HepG2 (cell line): ENCODE measurements around the gene MRPL38. TPM values are rescaled to one million over a fixed set of nuclear protein-coding genes. Genes with fewer than 3 reads are reported as not detected.

Source experiments
- ARHGAP35 ChIP-seq: sonication (generic); formaldehyde crosslinking; IDR thresholded peaks from 2 replicates; pipeline ENCODE4 v1.9.0; 2022; ENCODE audit warnings: mild to moderate bottlenecking, inconsistent platforms, moderate library complexity, missing genetic modification reagents, borderline replicate concordance
- E2F1 ChIP-seq: sonication (generic); formaldehyde crosslinking; IDR thresholded peaks from 2 replicates; pipeline ENCODE4 v1.5.0; 2020; ENCODE audit warnings: missing genetic modification reagents
- FOXK1 ChIP-seq: sonication (generic); formaldehyde crosslinking; IDR thresholded peaks from 2 replicates; pipeline ENCODE4 v1.4.0; 2020; ENCODE audit warnings: low read depth, missing genetic modification reagents, borderline replicate concordance
- GATA4 ChIP-seq: sonication (generic); IDR thresholded peaks from 2 replicates; pipeline ENCODE4 v1.6.1; 2016; ENCODE audit warnings: antibody characterized with exemption, low read depth, borderline replicate concordance
- HIC2 ChIP-seq: sonication (generic); formaldehyde crosslinking; IDR thresholded peaks from 2 replicates; pipeline ENCODE4 v1.9.0; 2022; ENCODE audit warnings: low read depth, missing genetic modification reagents
- IRX3 ChIP-seq: sonication (generic); formaldehyde crosslinking; IDR thresholded peaks from 2 replicates; pipeline ENCODE4 v1.8.1; 2023; ENCODE audit warnings: mild to moderate bottlenecking, low read depth, missing genetic modification reagents, borderline replicate concordance
- KDM2A ChIP-seq: sonication (generic); formaldehyde crosslinking; IDR thresholded peaks from 2 replicates; pipeline ENCODE4 v1.4.0; 2020; ENCODE audit warnings: low read depth, missing genetic modification reagents, borderline replicate concordance
- MATR3 ChIP-seq: sonication (generic); formaldehyde crosslinking; IDR thresholded peaks from 2 replicates; pipeline ENCODE4 v1.4.0; 2020; ENCODE audit warnings: missing genetic modification reagents
- MEIS1 ChIP-seq: sonication (generic); formaldehyde crosslinking; IDR thresholded peaks from 2 replicates; pipeline ENCODE4 v1.9.0; 2021; ENCODE audit warnings: mild to moderate bottlenecking, missing genetic modification reagents, moderate library complexity, borderline replicate concordance
- MIXL1 ChIP-seq: IDR thresholded peaks from 2 replicates; pipeline ENCODE4 v1.6.1; 2016
- MTA1 ChIP-seq: sonication (generic); formaldehyde crosslinking; IDR thresholded peaks from 2 replicates; pipeline ENCODE4 v1.4.0; 2020; ENCODE audit warnings: missing genetic modification reagents, mild to moderate bottlenecking, borderline replicate concordance
- MYPOP ChIP-seq: sonication (generic); formaldehyde crosslinking; IDR thresholded peaks from 2 replicates; pipeline ENCODE4 v1.8.1; 2023; ENCODE audit warnings: mild to moderate bottlenecking, moderate library complexity, missing genetic modification reagents
- NBN ChIP-seq: fragments of 450-650 bp; conservative IDR thresholded peaks from 2 replicates; pipeline ENCODE4 v1.6.1; 2017
- PAWR ChIP-seq: sonication (generic); formaldehyde crosslinking; IDR thresholded peaks from 2 replicates; pipeline ENCODE4 v1.4.0; 2020; ENCODE audit warnings: missing genetic modification reagents, mild to moderate bottlenecking, borderline replicate concordance
- PHB2 ChIP-seq: fragments of 450-650 bp; IDR thresholded peaks from 2 replicates; pipeline ENCODE4 v1.6.1; 2018; ENCODE audit not compliant: partially characterized antibody
- SRSF1 ChIP-seq: fragments of 200-400 bp; formaldehyde crosslinking; optimal IDR thresholded peaks from 2 replicates; pipeline ENCODE3; 2017; ENCODE audit warnings: mild to moderate bottlenecking, low read depth, low read length, moderate library complexity
- SRY ChIP-seq: sonication (generic); formaldehyde crosslinking; IDR thresholded peaks from 2 replicates; pipeline ENCODE4 v1.8.0; 2022; ENCODE audit warnings: mild to moderate bottlenecking, missing genetic modification reagents
- ZKSCAN1 ChIP-seq: fragments of 150-350 bp; IDR thresholded peaks from 2 replicates; pipeline ENCODE4 v1.6.1; 2014; ENCODE audit warnings: low read length
- ZMYM2 ChIP-seq: sonication (generic); formaldehyde crosslinking; IDR thresholded peaks from 2 replicates; pipeline ENCODE4 v1.8.0; 2022; ENCODE audit warnings: mild to moderate bottlenecking, missing genetic modification reagents
- ZNF121 ChIP-seq: sonication (generic); formaldehyde crosslinking; IDR thresholded peaks from 2 replicates; pipeline ENCODE4 v1.5.0; 2020; ENCODE audit warnings: mild to moderate bottlenecking, missing genetic modification reagents
- ZNF160 ChIP-seq: sonication (generic); formaldehyde crosslinking; IDR thresholded peaks from 2 replicates; pipeline ENCODE4 v1.8.0; 2022; ENCODE audit warnings: mild to moderate bottlenecking, inconsistent platforms, missing genetic modification reagents
- ZNF230 ChIP-seq: sonication (generic); formaldehyde crosslinking; IDR thresholded peaks from 2 replicates; pipeline ENCODE4 v1.4.0; 2020; ENCODE audit warnings: mild to moderate bottlenecking, missing genetic modification reagents
- ZNF282 ChIP-seq: fragments of 450-650 bp; IDR thresholded peaks from 2 replicates; pipeline ENCODE4 v1.6.1; 2018; ENCODE audit not compliant: partially characterized antibody
- ZNF30 ChIP-seq: sonication (generic); formaldehyde crosslinking; IDR thresholded peaks from 2 replicates; pipeline ENCODE4 v1.5.0; 2020; ENCODE audit warnings: mild to moderate bottlenecking, missing genetic modification reagents
- ZNF382 ChIP-seq: sonication (generic); formaldehyde crosslinking; IDR thresholded peaks from 2 replicates; pipeline ENCODE4 v1.5.0; 2020; ENCODE audit warnings: missing genetic modification reagents, mild to moderate bottlenecking, borderline replicate concordance
- ZNF670 ChIP-seq: sonication (generic); formaldehyde crosslinking; IDR thresholded peaks from 2 replicates; pipeline ENCODE4 v1.8.0; 2022; ENCODE audit warnings: mild to moderate bottlenecking, missing genetic modification reagents, borderline replicate concordance
- ZNF674 ChIP-seq: sonication (generic); formaldehyde crosslinking; IDR thresholded peaks from 2 replicates; pipeline ENCODE4 v1.5.0; 2020; ENCODE audit warnings: low read depth, mild to moderate bottlenecking, missing genetic modification reagents
- ZNF841 ChIP-seq: sonication (generic); formaldehyde crosslinking; IDR thresholded peaks from 2 replicates; pipeline ENCODE4 v1.8.1; 2023; ENCODE audit warnings: missing genetic modification reagents, borderline replicate concordance
- polyA plus RNA-seq, 8 experiments: library from polyadenylated mRNA; depleted of rRNA in 3 of 8; stranded (reverse) in 7 of 8; unstranded in 1 of 8; fragments of >200 nt; fragmentation: Illumina TruSeq in 4 of 8; extraction: Trizol in 4 of 8; gene quantifications; 2 replicates each; pipeline versions ENCODE4 v1.2.1 to v1.2.3, GENCODE V29; 2011 to 2016; ENCODE audit warnings: low read depth in 4 of 8, missing spikeins in 1 of 8, mixed read lengths in 1 of 8; ENCODE audit not compliant: insufficient read depth in 1 of 8
- total RNA-seq, 5 experiments: library from RNA; depleted of rRNA; stranded (reverse); fragments of >200 nt; fragmentation: Illumina TruSeq; extraction: Trizol; gene quantifications; 2 replicates each; pipeline ENCODE4 v1.2.3, GENCODE V29; 2016; ENCODE audit warnings: low read depth in 1 of 5

Gene MRPL38
- total and polyA plus RNA-seq, 2 of the 13 experiments (the other 11 are each of a cell fraction or from before 2014, with no cell fraction given): 83.7 to 125 TPM

GRCh38 chr17:75878174-75878998, 26.3 kb downstream of the MRPL38 start, which contains the start of gene TRIM47 (continued):
- TF ChIP-seq ZNF121 (no peak), HIC2 (peak; percentile 1; the same call in 1 of the 2 replicates), GATA4 (peak; percentile 65; the same call in 1 of the 2 replicates), MYPOP (CRISPR knock-in tag) (peak; percentile 61; the same call in 1 of the 2 replicates), ZNF382 (CRISPR knock-in tag) (no peak), MIXL1 (CRISPR knock-in tag) (peak; percentile 46; the same call in 1 of the 2 replicates), NBN (no peak), MTA1 (CRISPR knock-in tag) (peak; percentile 96), ZNF282 (no peak), PHB2 (no peak), ZNF160 (CRISPR knock-in tag) (peak; percentile 71), SRSF1 (peak; percentile 24), ZMYM2 (CRISPR knock-in tag) (no peak), ARHGAP35 (CRISPR knock-in tag) (no peak), IRX3 (CRISPR knock-in tag) (no peak), KDM2A (CRISPR knock-in tag) (peak; percentile 94), ZNF30 (CRISPR knock-in tag) (no peak; the same call in 1 of the 2 replicates), MEIS1 (CRISPR knock-in tag) (peak; percentile 57), PAWR (CRISPR knock-in tag) (peak; percentile 84; the same call in 1 of the 2 replicates), ZKSCAN1 (no peak), SRY (CRISPR knock-in tag) (no peak; the same call in 1 of the 2 replicates), MATR3 (no peak), ZNF841 (CRISPR knock-in tag) (no peak), ZNF670 (peak; percentile 49), FOXK1 (CRISPR knock-in tag) (no peak; the same call in 1 of the 2 replicates), E2F1 (CRISPR knock-in tag) (peak; percentile 72; the same call in 1 of the 2 replicates), ZNF230 (peak; percentile 84; the same call in 1 of the 2 replicates), ZNF674 (CRISPR knock-in tag) (no peak)
